Loucy (cell line): Measurements from ENCODE around the gene UBA52.
"Not testable (repeated sequence)": the region's sequence is repeated elsewhere in the genome, so short reads cannot be mapped to it uniquely, and the experiment has no call there.

Source experiments
- EZH2phosphoT487 ChIP-seq: fragments of 200-600 bp; IDR thresholded peaks from 2 replicates; pipeline ENCODE4 v1.6.1; 2018; ENCODE audit warnings: antibody characterized with exemption, mild to moderate bottlenecking, moderate library complexity, borderline replicate concordance
- TF ChIP-seq, protein P1 (sequence below): fragments of 200-600 bp; sonication (generic); conservative IDR thresholded peaks from 2 replicates; pipeline ENCODE4 v1.5.1; 2014; ENCODE audit warnings: mild to moderate bottlenecking, antibody characterized with exemption, low read length

DNA sequence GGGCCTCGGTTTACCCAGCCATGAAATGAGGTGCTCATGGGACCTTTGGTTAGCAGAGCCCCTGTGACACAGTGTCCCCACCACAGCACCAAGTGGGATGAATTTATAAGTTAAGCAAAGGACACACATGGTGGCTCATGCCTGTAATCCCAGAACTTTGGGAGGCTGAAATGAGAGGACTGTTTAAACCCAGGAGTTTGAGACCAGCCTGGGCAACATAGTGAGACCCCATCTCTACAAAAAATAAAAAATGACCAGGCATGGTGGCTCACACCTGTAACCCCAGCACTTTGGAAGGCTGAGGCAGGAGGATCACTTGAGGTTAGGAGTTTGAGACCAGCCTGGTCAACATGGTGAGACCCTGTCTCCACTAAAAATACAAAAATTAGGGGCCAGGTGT lies 31.5 kb upstream of the UBA52 start:
- TF ChIP-seq, protein P1, sequence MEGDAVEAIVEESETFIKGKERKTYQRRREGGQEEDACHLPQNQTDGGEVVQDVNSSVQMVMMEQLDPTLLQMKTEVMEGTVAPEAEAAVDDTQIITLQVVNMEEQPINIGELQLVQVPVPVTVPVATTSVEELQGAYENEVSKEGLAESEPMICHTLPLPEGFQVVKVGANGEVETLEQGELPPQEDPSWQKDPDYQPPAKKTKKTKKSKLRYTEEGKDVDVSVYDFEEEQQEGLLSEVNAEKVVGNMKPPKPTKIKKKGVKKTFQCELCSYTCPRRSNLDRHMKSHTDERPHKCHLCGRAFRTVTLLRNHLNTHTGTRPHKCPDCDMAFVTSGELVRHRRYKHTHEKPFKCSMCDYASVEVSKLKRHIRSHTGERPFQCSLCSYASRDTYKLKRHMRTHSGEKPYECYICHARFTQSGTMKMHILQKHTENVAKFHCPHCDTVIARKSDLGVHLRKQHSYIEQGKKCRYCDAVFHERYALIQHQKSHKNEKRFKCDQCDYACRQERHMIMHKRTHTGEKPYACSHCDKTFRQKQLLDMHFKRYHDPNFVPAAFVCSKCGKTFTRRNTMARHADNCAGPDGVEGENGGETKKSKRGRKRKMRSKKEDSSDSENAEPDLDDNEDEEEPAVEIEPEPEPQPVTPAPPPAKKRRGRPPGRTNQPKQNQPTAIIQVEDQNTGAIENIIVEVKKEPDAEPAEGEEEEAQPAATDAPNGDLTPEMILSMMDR: not testable (repeated sequence)
- not testable (repeated sequence) for TF ChIP-seq EZH2phosphoT487
